ENCODE results near the gene PCSK7.

GRCh38 chr11:117251506-117251905 lies 19.6 kb upstream of the PCSK7 start:
- TF ChIP-seq CTCF (IDR thresholded peaks at IDR 0.05 in 2 of 3, conservative IDR thresholded peaks at IDR 0.05 in 1 of 3; ENCODE audit: control insufficient read depth in 2 of 3, extremely low read depth in 1 of 3, insufficient read depth in 1 of 3, low read depth in 3 of 3, low read length in 3 of 3) = no peak
- TF ChIP-seq IRF3 (IDR thresholded peaks at IDR 0.05) = no peak
- no peak for TF ChIP-seq HDAC6 (IDR thresholded peaks at IDR 0.05; ENCODE audit: unreplicated experiment)
- no peak for TF ChIP-seq SMC3 (IDR thresholded peaks at IDR 0.05; ENCODE audit: borderline replicate concordance, low read length)
- TF ChIP-seq, protein P1, sequence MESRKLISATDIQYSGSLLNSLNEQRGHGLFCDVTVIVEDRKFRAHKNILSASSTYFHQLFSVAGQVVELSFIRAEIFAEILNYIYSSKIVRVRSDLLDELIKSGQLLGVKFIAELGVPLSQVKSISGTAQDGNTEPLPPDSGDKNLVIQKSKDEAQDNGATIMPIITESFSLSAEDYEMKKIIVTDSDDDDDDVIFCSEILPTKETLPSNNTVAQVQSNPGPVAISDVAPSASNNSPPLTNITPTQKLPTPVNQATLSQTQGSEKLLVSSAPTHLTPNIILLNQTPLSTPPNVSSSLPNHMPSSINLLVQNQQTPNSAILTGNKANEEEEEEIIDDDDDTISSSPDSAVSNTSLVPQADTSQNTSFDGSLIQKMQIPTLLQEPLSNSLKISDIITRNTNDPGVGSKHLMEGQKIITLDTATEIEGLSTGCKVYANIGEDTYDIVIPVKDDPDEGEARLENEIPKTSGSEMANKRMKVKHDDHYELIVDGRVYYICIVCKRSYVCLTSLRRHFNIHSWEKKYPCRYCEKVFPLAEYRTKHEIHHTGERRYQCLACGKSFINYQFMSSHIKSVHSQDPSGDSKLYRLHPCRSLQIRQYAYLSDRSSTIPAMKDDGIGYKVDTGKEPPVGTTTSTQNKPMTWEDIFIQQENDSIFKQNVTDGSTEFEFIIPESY (IDR thresholded peaks at IDR 0.05) = no peak
- no peak for TF ChIP-seq SUZ12 (IDR thresholded peaks at IDR 0.05; ENCODE audit: unreplicated experiment)
- TF ChIP-seq, protein P2, sequence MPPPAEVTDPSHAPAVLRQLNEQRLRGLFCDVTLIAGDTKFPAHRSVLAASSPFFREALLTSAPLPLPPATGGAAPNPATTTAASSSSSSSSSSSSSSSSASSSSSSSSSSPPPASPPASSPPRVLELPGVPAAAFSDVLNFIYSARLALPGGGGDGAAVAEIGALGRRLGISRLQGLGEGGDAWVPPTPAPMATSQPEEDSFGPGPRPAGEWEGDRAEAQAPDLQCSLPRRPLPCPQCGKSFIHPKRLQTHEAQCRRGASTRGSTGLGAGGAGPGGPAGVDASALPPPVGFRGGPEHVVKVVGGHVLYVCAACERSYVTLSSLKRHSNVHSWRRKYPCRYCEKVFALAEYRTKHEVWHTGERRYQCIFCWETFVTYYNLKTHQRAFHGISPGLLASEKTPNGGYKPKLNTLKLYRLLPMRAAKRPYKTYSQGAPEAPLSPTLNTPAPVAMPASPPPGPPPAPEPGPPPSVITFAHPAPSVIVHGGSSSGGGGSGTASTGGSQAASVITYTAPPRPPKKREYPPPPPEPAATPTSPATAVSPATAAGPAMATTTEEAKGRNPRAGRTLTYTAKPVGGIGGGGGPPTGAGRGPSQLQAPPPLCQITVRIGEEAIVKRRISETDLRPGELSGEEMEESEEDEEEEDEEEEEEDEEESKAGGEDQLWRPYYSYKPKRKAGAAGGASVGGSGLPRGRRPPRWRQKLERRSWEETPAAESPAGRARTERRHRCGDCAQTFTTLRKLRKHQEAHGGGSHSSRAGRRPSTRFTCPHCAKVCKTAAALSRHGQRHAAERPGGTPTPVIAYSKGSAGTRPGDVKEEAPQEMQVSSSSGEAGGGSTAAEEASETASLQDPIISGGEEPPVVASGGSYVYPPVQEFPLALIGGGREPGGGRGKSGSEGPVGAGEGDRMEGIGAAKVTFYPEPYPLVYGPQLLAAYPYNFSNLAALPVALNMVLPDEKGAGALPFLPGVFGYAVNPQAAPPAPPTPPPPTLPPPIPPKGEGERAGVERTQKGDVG (CRISPR knock-in tag; IDR thresholded peaks at IDR 0.05) = no peak
- TF ChIP-seq TAF1 (IDR thresholded peaks at IDR 0.05; ENCODE audit: borderline replicate concordance, low read depth, low read length) = no peak
- TF ChIP-seq, protein P3, sequence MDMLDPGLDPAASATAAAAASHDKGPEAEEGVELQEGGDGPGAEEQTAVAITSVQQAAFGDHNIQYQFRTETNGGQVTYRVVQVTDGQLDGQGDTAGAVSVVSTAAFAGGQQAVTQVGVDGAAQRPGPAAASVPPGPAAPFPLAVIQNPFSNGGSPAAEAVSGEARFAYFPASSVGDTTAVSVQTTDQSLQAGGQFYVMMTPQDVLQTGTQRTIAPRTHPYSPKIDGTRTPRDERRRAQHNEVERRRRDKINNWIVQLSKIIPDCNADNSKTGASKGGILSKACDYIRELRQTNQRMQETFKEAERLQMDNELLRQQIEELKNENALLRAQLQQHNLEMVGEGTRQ (IDR thresholded peaks at IDR 0.05; ENCODE audit: borderline replicate concordance, low read depth, low read length) = no peak
- no peak for TF ChIP-seq EZH2 (IDR thresholded peaks at IDR 0.05; ENCODE audit: borderline replicate concordance, control insufficient read depth, low read depth, low read length)

Data from GM12878 (cell line).